Measurements from ENCODE around the gene LTN1.

DNA sequence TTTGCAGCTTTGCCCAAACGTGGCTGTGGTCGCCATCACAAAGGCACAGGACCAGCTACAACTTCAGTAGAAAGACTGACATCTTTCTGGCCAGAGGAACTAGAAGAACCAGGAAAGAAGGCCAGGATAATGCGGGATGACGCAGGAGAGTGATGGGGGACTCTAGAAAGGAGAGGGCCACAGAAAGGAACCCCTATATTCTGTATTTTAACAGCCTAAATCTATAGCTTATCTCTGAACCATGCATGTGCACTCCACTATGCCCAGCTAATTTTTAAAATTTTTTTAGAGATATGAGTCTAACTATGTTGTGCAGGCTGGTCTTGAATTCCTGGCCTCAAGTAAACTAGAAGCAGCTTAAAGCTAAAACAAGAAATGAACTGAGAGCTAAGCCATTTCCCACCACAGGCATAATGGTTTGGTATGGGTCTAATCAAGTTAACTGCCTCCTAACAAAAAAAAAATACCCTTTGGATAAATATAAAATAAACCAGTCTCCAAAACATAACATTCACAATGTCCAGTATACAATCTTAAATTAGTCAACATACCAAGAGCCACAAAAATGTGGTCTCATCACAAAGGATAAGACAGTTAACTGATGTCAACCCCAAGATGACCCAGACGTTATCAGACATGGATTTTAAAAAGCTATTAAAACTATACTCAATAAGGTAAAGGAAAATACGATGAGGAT is 18.0 kb downstream of the LTN1 start:
- TF ChIP-seq EZH2phosphoT487 (IDR thresholded peaks at IDR 0.05; ENCODE audit: borderline replicate concordance, low read length) = no peak
- TF ChIP-seq, protein P1, sequence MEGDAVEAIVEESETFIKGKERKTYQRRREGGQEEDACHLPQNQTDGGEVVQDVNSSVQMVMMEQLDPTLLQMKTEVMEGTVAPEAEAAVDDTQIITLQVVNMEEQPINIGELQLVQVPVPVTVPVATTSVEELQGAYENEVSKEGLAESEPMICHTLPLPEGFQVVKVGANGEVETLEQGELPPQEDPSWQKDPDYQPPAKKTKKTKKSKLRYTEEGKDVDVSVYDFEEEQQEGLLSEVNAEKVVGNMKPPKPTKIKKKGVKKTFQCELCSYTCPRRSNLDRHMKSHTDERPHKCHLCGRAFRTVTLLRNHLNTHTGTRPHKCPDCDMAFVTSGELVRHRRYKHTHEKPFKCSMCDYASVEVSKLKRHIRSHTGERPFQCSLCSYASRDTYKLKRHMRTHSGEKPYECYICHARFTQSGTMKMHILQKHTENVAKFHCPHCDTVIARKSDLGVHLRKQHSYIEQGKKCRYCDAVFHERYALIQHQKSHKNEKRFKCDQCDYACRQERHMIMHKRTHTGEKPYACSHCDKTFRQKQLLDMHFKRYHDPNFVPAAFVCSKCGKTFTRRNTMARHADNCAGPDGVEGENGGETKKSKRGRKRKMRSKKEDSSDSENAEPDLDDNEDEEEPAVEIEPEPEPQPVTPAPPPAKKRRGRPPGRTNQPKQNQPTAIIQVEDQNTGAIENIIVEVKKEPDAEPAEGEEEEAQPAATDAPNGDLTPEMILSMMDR (IDR thresholded peaks at IDR 0.05; ENCODE audit: low read depth, low read length, poor library complexity, severe bottlenecking) = no peak
